Measurements from ENCODE around the gene KRTAP17-1.
"Not testable (repeated sequence)": the region's sequence is repeated elsewhere in the genome, so short reads cannot be mapped to it uniquely, and the experiment has no call there.

The KRTAP17-1 gene

DNA sequence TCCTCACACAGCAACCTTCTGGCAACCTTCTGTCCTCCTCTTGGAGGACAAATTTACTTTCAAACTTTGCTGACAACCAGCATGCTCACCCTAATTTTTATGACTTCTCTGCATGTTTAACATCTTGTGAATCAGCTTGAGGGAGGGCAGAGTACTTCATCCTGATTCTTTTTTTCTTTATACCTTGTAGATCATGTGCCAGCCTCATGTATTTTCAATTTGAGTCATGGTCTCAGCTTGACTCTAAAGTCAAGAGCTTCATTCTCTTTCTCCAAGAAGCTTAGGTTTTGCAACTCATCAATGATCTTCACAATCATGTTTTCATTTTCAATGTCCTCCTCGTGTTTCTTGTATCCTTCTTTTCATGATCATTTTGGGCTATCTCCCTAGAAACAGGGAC lies 43.7 kb downstream of the KRTAP17-1 start:
- Histone ChIP-seq H3K4me3 (ENCODE audit: low read depth, low read length) (no peak overlapping the region), H3K27ac (no peak overlapping the region), H3K36me3 (no peaks in the 10 kb centered on the region), H3K27me3 (ENCODE audit: insufficient read depth, low read depth, severe bottlenecking) (peaks cover 14% of the 10 kb centered on the region), H3K9me3 (ENCODE audit: severe bottlenecking) (no peaks in the 10 kb centered on the region)
- DNase-seq = no peak
- TF ChIP-seq, protein P1, sequence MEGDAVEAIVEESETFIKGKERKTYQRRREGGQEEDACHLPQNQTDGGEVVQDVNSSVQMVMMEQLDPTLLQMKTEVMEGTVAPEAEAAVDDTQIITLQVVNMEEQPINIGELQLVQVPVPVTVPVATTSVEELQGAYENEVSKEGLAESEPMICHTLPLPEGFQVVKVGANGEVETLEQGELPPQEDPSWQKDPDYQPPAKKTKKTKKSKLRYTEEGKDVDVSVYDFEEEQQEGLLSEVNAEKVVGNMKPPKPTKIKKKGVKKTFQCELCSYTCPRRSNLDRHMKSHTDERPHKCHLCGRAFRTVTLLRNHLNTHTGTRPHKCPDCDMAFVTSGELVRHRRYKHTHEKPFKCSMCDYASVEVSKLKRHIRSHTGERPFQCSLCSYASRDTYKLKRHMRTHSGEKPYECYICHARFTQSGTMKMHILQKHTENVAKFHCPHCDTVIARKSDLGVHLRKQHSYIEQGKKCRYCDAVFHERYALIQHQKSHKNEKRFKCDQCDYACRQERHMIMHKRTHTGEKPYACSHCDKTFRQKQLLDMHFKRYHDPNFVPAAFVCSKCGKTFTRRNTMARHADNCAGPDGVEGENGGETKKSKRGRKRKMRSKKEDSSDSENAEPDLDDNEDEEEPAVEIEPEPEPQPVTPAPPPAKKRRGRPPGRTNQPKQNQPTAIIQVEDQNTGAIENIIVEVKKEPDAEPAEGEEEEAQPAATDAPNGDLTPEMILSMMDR (IDR thresholded peaks at IDR 0.05; ENCODE audit: low read depth, low read length) = no peak

DNA sequence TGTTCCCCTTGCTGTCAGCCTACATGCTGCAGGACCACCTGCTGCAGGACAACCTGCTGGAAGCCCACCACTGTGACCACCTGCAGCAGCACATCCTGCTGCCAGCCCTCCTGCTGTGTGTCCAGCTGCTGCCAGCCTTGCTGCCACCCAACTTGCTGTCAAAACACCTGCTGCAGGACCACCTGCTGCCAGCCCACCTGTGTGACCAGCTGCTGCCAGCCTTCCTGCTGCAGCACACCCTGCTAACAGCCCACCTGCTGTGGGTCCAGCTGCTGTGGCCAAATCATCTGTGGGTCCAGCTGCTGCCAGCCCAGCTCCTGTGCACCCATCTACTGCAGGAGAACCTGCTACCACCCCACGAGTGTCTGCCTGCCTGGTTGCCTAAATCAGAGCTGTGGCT lies 44.2 kb downstream of the KRTAP17-1 start:
- not testable (repeated sequence) for H3K4me3 ChIP-seq (ENCODE audit: low read depth, low read length); H3K27me3 ChIP-seq (ENCODE audit: insufficient read depth, low read depth, severe bottlenecking); H3K36me3 ChIP-seq; DNase-seq; H3K9me3 ChIP-seq (ENCODE audit: severe bottlenecking); H3K27ac ChIP-seq

DNA sequence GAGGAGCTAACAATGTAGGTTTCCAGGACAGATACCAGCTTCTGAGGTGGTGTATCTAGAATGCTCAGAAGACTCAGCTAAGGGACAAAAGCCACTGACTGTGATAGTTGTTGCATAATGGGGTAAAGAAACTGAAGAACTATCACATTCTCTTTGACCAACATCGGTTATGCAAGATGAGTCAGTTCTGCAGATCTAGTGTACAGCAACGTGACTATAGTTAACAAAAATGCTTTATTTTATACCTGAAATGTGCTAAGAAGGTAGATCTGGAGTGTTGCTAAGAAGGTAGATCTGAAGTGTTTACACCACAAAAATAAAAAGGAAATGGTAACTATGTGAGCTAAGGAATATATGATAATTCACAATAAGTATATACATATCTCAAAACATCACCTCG lies 47.8 kb downstream of the KRTAP17-1 start:
- H3K27ac ChIP-seq = no peak overlapping the region
- TF ChIP-seq, protein P1 (IDR thresholded peaks at IDR 0.05; ENCODE audit: low read depth, low read length) = no peak
- no peaks in the 10 kb centered on the region for H3K36me3 ChIP-seq
- no peak overlapping the region for H3K4me3 ChIP-seq (ENCODE audit: low read depth, low read length)
- H3K27me3 ChIP-seq (ENCODE audit: insufficient read depth, low read depth, severe bottlenecking) = peaks cover 24% of the 10 kb centered on the region
- no peak for DNase-seq
- no peaks in the 10 kb centered on the region for H3K9me3 ChIP-seq (ENCODE audit: severe bottlenecking)

DNA sequence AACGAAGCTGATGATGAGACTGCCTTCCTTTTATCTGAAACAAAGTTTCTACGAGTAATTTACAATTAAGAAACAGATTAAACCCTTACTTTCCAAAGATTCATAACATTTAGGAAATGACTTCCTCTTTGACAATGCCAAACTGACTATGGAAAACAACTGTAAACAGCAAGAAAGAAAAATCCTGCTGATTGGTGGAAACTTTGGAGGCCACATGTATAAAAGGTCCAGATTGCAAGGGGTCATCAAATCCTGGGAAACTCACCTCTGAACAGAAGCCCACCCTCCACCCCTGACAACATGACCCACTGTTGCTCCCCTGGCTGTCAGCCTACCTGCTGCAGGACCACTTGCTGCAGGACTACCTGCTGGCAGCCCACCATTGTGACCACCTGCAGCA lies 50.4 kb downstream of the KRTAP17-1 start, which contains the start of gene KRTAP9-6:
Gene KRTAP9-6 (plus strand): TSS at position 301 of the 400 bp plus-strand sequence. CDS start 0 bp downstream, at position 301.
- peaks cover 42% of the 10 kb centered on the region for H3K27me3 ChIP-seq (ENCODE audit: insufficient read depth, low read depth, severe bottlenecking)
- TF ChIP-seq, protein P1 (IDR thresholded peaks at IDR 0.05; ENCODE audit: low read depth, low read length) = no peak
- no peak within 1 kb of the TSS for H3K27ac ChIP-seq
- H3K9me3 ChIP-seq (ENCODE audit: severe bottlenecking) = no peaks in the 10 kb centered on the region
- no peak for DNase-seq
- no peak within 1 kb of the TSS for H3K4me3 ChIP-seq (ENCODE audit: low read depth, low read length)
- no peaks in the 10 kb centered on the region for H3K36me3 ChIP-seq
